ENCODE results near the gene PFDN6.

The PFDN6 gene

DNA sequence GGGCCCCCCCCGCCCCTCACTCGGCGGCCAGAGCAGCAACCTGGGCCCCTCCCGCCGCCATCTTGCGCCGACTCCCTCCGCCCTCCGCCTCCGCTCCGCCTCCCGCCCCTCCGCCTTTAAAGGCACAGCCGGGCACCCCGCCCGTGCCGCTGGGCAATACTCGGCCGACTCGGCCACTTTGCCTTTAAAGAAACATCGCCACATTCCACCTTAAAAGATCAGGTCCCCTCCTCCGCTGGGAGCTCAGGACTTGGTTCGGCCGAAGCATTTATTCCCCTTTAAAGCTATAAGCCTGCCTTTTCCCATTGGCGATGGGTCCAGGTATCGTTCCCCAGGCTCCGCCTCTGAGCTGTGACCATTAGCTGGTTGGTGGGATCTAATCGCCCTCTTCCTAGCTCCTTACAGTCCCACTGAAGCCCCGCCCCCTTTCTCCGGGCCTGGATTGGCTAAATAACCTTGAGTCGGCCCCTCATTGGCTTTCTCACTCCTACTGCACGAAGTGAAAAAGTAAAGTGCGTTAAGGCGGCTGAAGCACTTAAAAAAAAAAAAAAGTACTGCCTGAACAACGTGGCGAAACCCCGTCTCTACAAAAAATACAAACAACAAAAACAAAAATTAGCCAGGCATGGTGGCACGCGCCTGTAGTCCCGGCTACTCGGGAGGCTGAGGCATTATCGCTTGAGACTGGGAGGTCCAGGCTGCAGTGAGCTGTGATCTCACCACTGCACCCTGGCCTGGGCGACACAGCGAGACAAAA, 28.4 kb downstream of the PFDN6 start, which contains the start of gene ZBTB22:
ZBTB22 (minus strand) TSS at position 76 of the 757 bp plus-strand sequence. CDS start 828 bp downstream, outside the sequence.
- peak; percentile 100 for DNase-seq

DNA sequence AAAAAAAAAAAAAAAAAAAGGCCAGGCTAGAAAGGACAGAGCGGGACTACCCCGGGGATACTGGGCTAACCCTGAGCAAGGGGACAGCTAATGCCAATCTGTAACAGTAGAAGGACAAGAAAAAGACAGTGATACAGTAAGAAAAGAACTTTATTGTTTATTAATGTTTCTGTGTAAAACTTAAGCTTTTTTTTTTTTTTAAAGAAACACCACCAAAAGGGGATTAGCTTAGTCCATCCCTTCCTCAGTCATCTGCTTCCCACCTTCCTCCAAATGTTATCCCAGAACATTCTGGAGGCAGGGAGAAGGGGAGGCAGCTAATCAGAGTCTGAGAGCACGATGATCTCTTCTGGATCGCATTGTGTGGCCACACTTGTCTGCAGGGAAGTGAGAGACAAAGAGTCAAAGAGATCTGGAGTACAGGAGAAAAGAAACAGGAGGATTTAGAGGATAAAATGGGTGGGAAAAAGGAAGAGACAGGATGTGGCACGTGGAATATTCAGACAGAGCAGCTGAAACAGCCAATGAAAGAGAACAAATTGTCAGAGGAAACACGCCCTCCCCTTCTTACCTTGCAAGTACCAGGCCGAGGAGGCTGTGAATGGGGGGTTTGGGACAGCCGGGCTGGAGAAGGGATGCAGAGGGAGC, 29.1 kb downstream of the PFDN6 start:
- no peak for DNase-seq

DNA sequence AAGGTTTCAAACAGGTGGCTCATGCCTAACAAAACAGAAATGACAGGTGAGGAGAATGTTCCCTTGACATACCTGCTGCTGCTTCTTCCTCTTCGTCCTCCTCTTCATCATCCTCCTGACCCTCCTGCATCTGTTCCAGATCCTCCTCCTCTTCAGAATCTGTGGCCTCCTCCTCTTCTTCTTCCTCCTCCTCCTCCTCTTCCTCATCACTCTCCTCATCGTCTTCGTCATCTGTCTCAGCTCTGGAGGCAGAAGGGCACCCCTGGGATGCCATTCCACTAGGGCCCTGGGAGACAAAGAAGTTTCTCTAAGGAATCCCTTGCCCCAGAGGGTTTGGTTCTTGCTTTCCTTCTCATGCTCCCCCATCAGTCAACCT, 30.5 kb downstream of the PFDN6 start:
- no peak for DNase-seq

GRCh38 chr6:33320315-33321181, 31.1 kb downstream of the PFDN6 start:
- DNase-seq = no peak

GRCh38 chr6:33321227-33321626, 31.8 kb downstream of the PFDN6 start:
- DNase-seq = no peak

GRCh38 chr6:33323623-33323948, 34.2 kb downstream of the PFDN6 start:
- DNase-seq = no peak

GRCh38 chr6:33324125-33324524, 34.7 kb downstream of the PFDN6 start:
- DNase-seq = peak; percentile 67

- no peak for DNase-seq
Measured at GRCh38 chr6:33329058-33329457, 39.7 kb downstream of the PFDN6 start.

GRCh38 chr6:33330736-33331135, 41.3 kb downstream of the PFDN6 start:
- DNase-seq = no peak

GRCh38 chr6:33333666-33334065, 44.3 kb downstream of the PFDN6 start:
- DNase-seq = no peak

- no peak for DNase-seq
Measured at GRCh38 chr6:33335916-33336315, 46.5 kb downstream of the PFDN6 start.

DNA sequence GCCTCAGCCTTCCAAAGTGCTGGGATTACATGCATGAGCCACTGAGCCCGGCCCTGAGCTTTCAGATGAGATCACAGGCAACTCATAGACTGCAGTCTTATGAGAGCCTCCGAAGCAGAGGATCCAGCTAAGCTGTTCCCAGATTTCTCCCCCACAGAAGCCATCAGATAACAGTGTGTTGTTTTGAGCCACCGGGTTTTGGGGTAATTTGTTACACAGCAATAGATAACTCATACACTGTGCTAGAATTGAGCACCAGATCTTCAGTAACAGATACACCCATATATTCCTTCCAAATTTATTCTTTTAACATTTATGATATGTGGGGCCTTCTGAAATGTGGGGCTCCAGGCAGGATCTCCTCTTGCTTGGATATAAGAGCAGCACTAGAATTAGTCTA, 47.1 kb downstream of the PFDN6 start:
- no peak for DNase-seq

DNA sequence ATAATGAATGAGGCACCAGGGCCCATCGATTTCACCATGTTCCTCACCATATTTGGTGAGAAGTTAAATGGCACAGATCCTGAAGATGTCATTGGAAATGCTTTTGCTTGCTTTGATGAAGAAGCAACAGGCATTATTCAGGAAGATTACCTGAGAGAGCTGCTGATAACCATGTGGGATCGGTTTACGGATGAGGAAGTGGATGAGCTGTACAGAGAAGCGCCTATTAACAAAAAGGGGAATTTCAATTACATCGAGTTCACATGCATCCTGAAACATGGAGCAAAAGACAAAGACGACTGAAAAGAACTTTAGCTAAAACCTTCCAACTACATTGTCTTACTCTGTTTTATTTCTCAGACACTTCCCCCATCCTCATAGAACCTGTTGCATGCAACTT, 49.8 kb downstream of the PFDN6 start:
- no peak for DNase-seq

Measured in DMS53 (cell line).